Endothelial cell of umbilical vein (primary cell): ENCODE results near the gene GRK5. TPM values are rescaled to one million over a fixed set of nuclear protein-coding genes. Genes with fewer than 3 reads are reported as not detected.
"Not testable (repeated sequence)": the region's sequence is repeated elsewhere in the genome, so short reads cannot be mapped to it uniquely, and the experiment has no call there.

Experiments
- BruUV-seq: library from RNA; stranded (reverse); fragments of 400-500 nt; replicated peaks from 2 replicates; lab custom pipeline; 2021; lab: Mats Ljungman, UMichigan
- CTCF ChIA-PET: fragments of 300-600, 350-600 bp; sonication (Branson Sonifier 250); formaldehyde crosslinking; loops from one replicate; lab custom pipeline; 2021; ENCODE audit warnings: antibody characterized with exemption, inconsistent platforms; lab: Charles Lee
- POLR2A ChIA-PET: fragments of 300-600, 350-600 bp; sonication (Branson Sonifier 250); formaldehyde crosslinking; loops from one replicate; lab custom pipeline; 2021; ENCODE audit warnings: antibody characterized with exemption, inconsistent platforms; lab: Charles Lee
- DNase-seq: peaks from one replicate; pipeline ENCODE4 v3.0.0-alpha.2; 2011; ENCODE audit warnings: low read depth, low spot score
- FAIRE-seq: peaks from 2 replicates; lab custom pipeline; 2011; peaks lifted over from hg19 to GRCh38; lab: Jason Lieb, UNC
- H2AFZ ChIP-seq: 2 replicates; pipeline ENCODE4 v1.6.0; 2012; ENCODE audit warnings: low read depth, low read length, control low read depth, inconsistent platforms
- H3K27ac ChIP-seq: 2 replicates; pipeline ENCODE4 v1.5.1; 2011; ENCODE audit warnings: low read depth, mild to moderate bottlenecking, control low read depth, low read length, moderate library complexity; ENCODE audit not compliant: insufficient read depth
- H3K27me3 ChIP-seq, 2 experiments: 2 replicates each; pipeline versions ENCODE4 v1.6.0 to v1.6.1; 2011; ENCODE audit warnings: low read length in 2 of 2, mixed read lengths in 1 of 2; ENCODE audit not compliant: control insufficient read depth in 2 of 2, insufficient read depth in 2 of 2
- H3K36me3 ChIP-seq, 2 experiments: 2 replicates in 1 of 2; 3 replicates in 1 of 2; pipeline ENCODE4 v1.5.1; 2011; ENCODE audit warnings: low read length in 2 of 2, mild to moderate bottlenecking in 1 of 2, moderate library complexity in 1 of 2; ENCODE audit not compliant: control insufficient read depth in 2 of 2, insufficient read depth in 2 of 2; ENCODE audit errors: extremely low read depth in 1 of 2
- H3K4me1 ChIP-seq: 3 replicates; pipeline ENCODE4 v1.5.1; 2011; ENCODE audit warnings: mild to moderate bottlenecking, low read length; ENCODE audit not compliant: control insufficient read depth, insufficient read depth; ENCODE audit errors: extremely low read depth
- H3K4me2 ChIP-seq: 2 replicates; pipeline ENCODE4 v1.6.1; 2011; ENCODE audit warnings: low read length, control low read depth, mixed read lengths; ENCODE audit not compliant: insufficient read depth
- H3K4me3 ChIP-seq, 3 experiments: fragments of 200-600 bp in 1 of 3; sonication (generic), shearing (Covaris generic) in 1 of 3; replicated peaks in 1 of 3; 2 replicates each; pipeline ENCODE4 v1.5.1; 2011 to 2016; ENCODE audit warnings: control low read depth in 3 of 3, low read length in 3 of 3, mild to moderate bottlenecking in 2 of 3, inconsistent platforms in 1 of 3, low read depth in 1 of 3, moderate library complexity in 1 of 3; ENCODE audit not compliant: insufficient read depth in 1 of 3
- H3K79me2 ChIP-seq: 2 replicates; pipeline ENCODE4 v1.6.0; 2012; ENCODE audit warnings: low read length, inconsistent platforms; ENCODE audit not compliant: control insufficient read depth, insufficient read depth
- H3K9ac ChIP-seq: replicated peaks from 2 replicates; pipeline ENCODE3; 2011; ENCODE audit warnings: low read length, control low read depth; ENCODE audit not compliant: insufficient read depth; ENCODE audit errors: extremely low read depth
- H3K9me1 ChIP-seq: replicated peaks from 3 replicates; pipeline ENCODE4 v1.6.0; 2011; ENCODE audit warnings: mild to moderate bottlenecking, low read length; ENCODE audit not compliant: control insufficient read depth, insufficient read depth; ENCODE audit errors: extremely low read depth
- H3K9me3 ChIP-seq: replicated peaks from 2 replicates; pipeline ENCODE4 v1.5.1; 2012; ENCODE audit warnings: low read length, inconsistent platforms; ENCODE audit not compliant: control insufficient read depth, insufficient read depth
- H4K20me1 ChIP-seq: replicated peaks from 2 replicates; pipeline ENCODE3; 2011; ENCODE audit warnings: mild to moderate bottlenecking, low read length; ENCODE audit not compliant: control insufficient read depth, insufficient read depth; ENCODE audit errors: extremely low read depth
- JUN ChIP-seq: IDR thresholded peaks from 2 replicates; pipeline ENCODE4 v1.6.1; 2011; ENCODE audit warnings: borderline replicate concordance, low read depth; ENCODE audit not compliant: insufficient read length, insufficient read depth
- POLR2A ChIP-seq: IDR thresholded peaks from 2 replicates; pipeline ENCODE4 v1.6.1; 2012; ENCODE audit warnings: low read depth, mild to moderate bottlenecking, control low read depth, low read length
- POLR2AphosphoS5 ChIP-seq: IDR thresholded peaks from 2 replicates; pipeline ENCODE4 v1.6.1; 2012; ENCODE audit warnings: low read depth, mild to moderate bottlenecking, control low read depth, low read length, moderate library complexity; ENCODE audit not compliant: insufficient read depth
- dilution Hi-C: fragments of 300-500 bp; cut with MboI; formaldehyde crosslinking; loops from one replicate; pipeline ENCODE4 v1.15.0; 2019; ENCODE audit warnings: low sequenced_read_pairs; ENCODE audit not compliant: extremely low pct_ligation_motif_present
- intact Hi-C: fragments of 100-400 bp; cut with micrococcal nuclease; formaldehyde crosslinking; loops from one replicate; pipeline ENCODE4 v1.10.0; 2022
- polyA plus RNA-seq, 4 experiments: library from polyadenylated mRNA; depleted of rRNA in 3 of 4; stranded (reverse) in 3 of 4; unstranded in 1 of 4; fragments of >200 nt; gene quantifications; 2 replicates each; pipeline versions ENCODE4 v1.2.1 to v1.2.3, GENCODE V29; 2011 to 2012; ENCODE audit warnings: missing spikeins in 1 of 4
- total RNA-seq: library from RNA; stranded (reverse); gene quantifications from 2 replicates; pipeline ENCODE4 v1.2.3, GENCODE V29; 2021
- TF ChIP-seq, protein P1 (sequence below): IDR thresholded peaks from 2 replicates; pipeline ENCODE4 v1.6.1; 2011; ENCODE audit not compliant: insufficient read depth, insufficient read length
- TF ChIP-seq, protein P2 (sequence below), 2 donors: IDR thresholded peaks; 1 replicate in 1 of 2; 2 replicates in 1 of 2; pipeline ENCODE4 v1.5.1; 2011; ENCODE audit warnings: low read length in 2 of 2, mild to moderate bottlenecking in 2 of 2, moderate library complexity in 2 of 2, control low read depth in 1 of 2, inconsistent platforms in 1 of 2, low read depth in 1 of 2; ENCODE audit not compliant: insufficient read depth in 1 of 2; ENCODE audit errors: extremely low read depth in 1 of 2

The GRK5 gene
- total and polyA plus RNA-seq, 2 donors (not counting 3 experiments of a cell fraction or from before 2014, with no cell fraction given): 13.1 to 29.5 TPM

DNA sequence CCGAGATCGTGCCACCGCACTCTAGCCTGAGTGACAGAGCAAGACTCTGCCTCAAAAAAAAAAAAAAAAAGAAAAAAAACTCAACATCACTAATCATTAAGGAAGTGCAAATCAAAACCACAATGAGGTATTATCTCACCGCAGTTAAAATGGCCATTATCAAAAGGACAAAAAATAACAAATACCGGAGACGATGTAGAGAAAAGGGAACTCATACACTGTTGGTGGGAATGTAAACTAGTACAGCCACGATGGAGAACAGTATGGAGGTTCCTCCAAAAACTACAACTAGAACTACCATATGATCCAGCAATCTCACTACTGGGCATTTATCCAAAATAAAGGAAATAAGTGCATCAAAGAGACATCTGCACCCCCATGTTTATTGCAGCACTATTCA lies 24.3 kb downstream of the GRK5 start:
- FAIRE-seq (peak; percentile 33), DNase-seq (peak; percentile 63)
- Histone ChIP-seq H3K27me3 (no peaks in the 10 kb centered on the region), H2AFZ (no peak overlapping the region), H3K4me3 (no peak overlapping the region), H4K20me1 (peaks cover 3% of the 10 kb centered on the region), H3K4me2 (no peak overlapping the region), H3K9me3 (no peaks in the 10 kb centered on the region), H3K4me1 (peaks cover 39% of the 10 kb centered on the region), H3K9ac (no peak overlapping the region), H3K27ac (no peak overlapping the region), H3K79me2 (no peaks in the 10 kb centered on the region), H3K9me1 (no peaks in the 10 kb centered on the region), H3K36me3 (no peaks in the 10 kb centered on the region)
- ChIA-PET POLR2A (no interaction called here), CTCF (interaction anchor here (4.6 kb wide), 1 partner anchor 22 kb away, joined by 31 read pairs; no protein-coding TSS in a partner anchor)
- intact Hi-C loops: no loop called here
- dilution Hi-C loops: no loop called here
- BruUV-seq: no TSS peak
- TF ChIP-seq JUN (no peak), POLR2A (no peak), POLR2AphosphoS5 (peak; percentile 36)
- TF ChIP-seq, protein P1, sequence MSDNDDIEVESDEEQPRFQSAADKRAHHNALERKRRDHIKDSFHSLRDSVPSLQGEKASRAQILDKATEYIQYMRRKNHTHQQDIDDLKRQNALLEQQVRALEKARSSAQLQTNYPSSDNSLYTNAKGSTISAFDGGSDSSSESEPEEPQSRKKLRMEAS: no peak
- TF ChIP-seq, protein P2, sequence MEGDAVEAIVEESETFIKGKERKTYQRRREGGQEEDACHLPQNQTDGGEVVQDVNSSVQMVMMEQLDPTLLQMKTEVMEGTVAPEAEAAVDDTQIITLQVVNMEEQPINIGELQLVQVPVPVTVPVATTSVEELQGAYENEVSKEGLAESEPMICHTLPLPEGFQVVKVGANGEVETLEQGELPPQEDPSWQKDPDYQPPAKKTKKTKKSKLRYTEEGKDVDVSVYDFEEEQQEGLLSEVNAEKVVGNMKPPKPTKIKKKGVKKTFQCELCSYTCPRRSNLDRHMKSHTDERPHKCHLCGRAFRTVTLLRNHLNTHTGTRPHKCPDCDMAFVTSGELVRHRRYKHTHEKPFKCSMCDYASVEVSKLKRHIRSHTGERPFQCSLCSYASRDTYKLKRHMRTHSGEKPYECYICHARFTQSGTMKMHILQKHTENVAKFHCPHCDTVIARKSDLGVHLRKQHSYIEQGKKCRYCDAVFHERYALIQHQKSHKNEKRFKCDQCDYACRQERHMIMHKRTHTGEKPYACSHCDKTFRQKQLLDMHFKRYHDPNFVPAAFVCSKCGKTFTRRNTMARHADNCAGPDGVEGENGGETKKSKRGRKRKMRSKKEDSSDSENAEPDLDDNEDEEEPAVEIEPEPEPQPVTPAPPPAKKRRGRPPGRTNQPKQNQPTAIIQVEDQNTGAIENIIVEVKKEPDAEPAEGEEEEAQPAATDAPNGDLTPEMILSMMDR (IDR thresholded peaks at IDR 0.05; ENCODE audit: extremely low read depth in 1 of 2, insufficient read depth in 1 of 2, low read depth in 1 of 2, low read length in 2 of 2): no peak

DNA sequence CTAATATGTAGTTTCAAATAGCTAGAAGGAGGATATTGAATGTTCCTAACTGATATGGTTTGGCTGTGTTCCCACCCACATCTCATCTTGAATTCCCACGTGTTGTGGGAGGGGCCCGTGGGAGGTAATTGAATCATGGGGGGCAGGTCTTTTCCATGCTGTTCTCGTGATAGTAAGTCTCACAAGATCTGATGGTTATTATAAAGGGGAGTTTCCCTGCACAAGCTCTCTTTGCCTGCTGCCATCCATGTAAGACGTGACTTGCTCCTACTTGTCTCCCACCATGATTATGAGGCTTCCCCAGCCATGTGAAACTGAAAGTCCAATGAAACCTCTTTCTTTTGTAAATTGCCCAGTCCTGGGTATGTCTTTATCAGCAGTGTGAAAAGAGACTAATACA lies 25.1 kb downstream of the GRK5 start:
- H2AFZ ChIP-seq, H3K27me3 ChIP-seq, H3K36me3 ChIP-seq, BruUV-seq, H3K9me3 ChIP-seq, H3K79me2 ChIP-seq, FAIRE-seq, H3K4me2 ChIP-seq, intact Hi-C loops, H3K4me3 ChIP-seq, DNase-seq, dilution Hi-C loops, H3K9me1 ChIP-seq, H4K20me1 ChIP-seq, H3K9ac ChIP-seq: not testable (repeated sequence)
- POLR2A ChIA-PET: interaction anchor here (0.9 kb wide), 1 partner anchor 25 kb away, joined by 3 read pairs; the partner anchor contains the start of gene GRK5
- Histone ChIP-seq H3K4me1 (peaks cover 43% of the 10 kb centered on the region), H3K27ac (peak overlapping the region; percentile 92)
- CTCF ChIA-PET: interaction anchor here (0.6 to 4.6 kb wide), 4 partner anchors 12 to 80 kb away, joined by 3 to 31 read pairs (median 4); partner anchors contain the start of gene GRK5
